ENCODE data around the gene RHD.
"Not testable (repeated sequence)": the region's sequence is repeated elsewhere in the genome, so short reads cannot be mapped to it uniquely, and the experiment has no call there.

DNA sequence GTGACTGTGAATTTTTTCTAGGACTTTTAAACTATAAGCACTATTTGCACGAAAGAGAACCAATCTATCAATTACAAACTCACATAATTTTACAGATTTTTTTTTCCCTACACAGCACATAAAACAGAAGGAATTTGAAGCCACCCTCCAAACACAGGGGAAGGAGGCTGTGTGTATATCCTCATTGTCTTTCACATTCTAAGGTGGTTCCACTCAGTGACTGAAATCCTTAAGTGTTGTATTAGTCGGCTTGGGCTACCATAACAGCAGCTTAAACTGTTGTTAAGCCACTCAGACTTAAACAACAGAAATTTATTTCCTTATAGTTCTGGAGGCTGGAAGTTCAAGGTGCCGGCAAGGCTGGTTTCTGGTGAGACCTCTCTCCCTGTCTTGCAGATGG is 12.0 kb upstream of the RHD start:
- TF ChIP-seq, protein P1, sequence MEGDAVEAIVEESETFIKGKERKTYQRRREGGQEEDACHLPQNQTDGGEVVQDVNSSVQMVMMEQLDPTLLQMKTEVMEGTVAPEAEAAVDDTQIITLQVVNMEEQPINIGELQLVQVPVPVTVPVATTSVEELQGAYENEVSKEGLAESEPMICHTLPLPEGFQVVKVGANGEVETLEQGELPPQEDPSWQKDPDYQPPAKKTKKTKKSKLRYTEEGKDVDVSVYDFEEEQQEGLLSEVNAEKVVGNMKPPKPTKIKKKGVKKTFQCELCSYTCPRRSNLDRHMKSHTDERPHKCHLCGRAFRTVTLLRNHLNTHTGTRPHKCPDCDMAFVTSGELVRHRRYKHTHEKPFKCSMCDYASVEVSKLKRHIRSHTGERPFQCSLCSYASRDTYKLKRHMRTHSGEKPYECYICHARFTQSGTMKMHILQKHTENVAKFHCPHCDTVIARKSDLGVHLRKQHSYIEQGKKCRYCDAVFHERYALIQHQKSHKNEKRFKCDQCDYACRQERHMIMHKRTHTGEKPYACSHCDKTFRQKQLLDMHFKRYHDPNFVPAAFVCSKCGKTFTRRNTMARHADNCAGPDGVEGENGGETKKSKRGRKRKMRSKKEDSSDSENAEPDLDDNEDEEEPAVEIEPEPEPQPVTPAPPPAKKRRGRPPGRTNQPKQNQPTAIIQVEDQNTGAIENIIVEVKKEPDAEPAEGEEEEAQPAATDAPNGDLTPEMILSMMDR (IDR thresholded peaks at IDR 0.05), result not testable (repeated sequence)
- TF ChIP-seq NFYB (CRISPR knock-in tag; conservative IDR thresholded peaks at IDR 0.05; ENCODE audit: low read depth); ELF4 (CRISPR knock-in tag; IDR thresholded peaks at IDR 0.05; ENCODE audit: low read depth): not testable (repeated sequence)
- TF ChIP-seq, protein P2, sequence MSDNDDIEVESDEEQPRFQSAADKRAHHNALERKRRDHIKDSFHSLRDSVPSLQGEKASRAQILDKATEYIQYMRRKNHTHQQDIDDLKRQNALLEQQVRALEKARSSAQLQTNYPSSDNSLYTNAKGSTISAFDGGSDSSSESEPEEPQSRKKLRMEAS (CRISPR knock-in tag; IDR thresholded peaks at IDR 0.05), result not testable (repeated sequence)
- TF ChIP-seq, protein P3, sequence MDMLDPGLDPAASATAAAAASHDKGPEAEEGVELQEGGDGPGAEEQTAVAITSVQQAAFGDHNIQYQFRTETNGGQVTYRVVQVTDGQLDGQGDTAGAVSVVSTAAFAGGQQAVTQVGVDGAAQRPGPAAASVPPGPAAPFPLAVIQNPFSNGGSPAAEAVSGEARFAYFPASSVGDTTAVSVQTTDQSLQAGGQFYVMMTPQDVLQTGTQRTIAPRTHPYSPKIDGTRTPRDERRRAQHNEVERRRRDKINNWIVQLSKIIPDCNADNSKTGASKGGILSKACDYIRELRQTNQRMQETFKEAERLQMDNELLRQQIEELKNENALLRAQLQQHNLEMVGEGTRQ (CRISPR knock-in tag; IDR thresholded peaks at IDR 0.05), result not testable (repeated sequence)

All from WTC11 (cell line).